GM18499 (cell line): ENCODE measurements around the gene COPS6.

ENCODE experiments used
- ATAC-seq: cut with Tn5 transposase; IDR thresholded peaks from one replicate; pipeline ENCODE4 v1.9.1; 2021; ENCODE audit warnings: moderate number of reproducible peaks; ENCODE audit not compliant: insufficient read depth, unreplicated experiment

Gene COPS6

GRCh38 chr7:100100420-100101015, 11.7 kb downstream of the COPS6 start:
- ATAC-seq: peak; percentile 37

- ATAC-seq: peak; percentile 49
Observed at GRCh38 chr7:100101016-100101862, 12.5 kb downstream of the COPS6 start, which contains the start of the genes AP4M1 and MCM7. AP4M1 (plus strand) TSS chr7:100101643; CDS start chr7:100101715, 72 bp downstream. MCM7 (minus strand) TSS chr7:100101397; CDS start chr7:100101294, 103 bp downstream.

- ATAC-seq: no peak
Observed at GRCh38 chr7:100102950-100103840, 14.4 kb downstream of the COPS6 start.

GRCh38 chr7:100105534-100105933, 16.8 kb downstream of the COPS6 start:
- ATAC-seq: no peak

- ATAC-seq: no peak
Observed at GRCh38 chr7:100106633-100107032, 17.9 kb downstream of the COPS6 start.

- no peak for ATAC-seq
Observed at GRCh38 chr7:100107125-100107737, 18.5 kb downstream of the COPS6 start.

- ATAC-seq: no peak
Observed at GRCh38 chr7:100107890-100108289, 19.1 kb downstream of the COPS6 start.

GRCh38 chr7:100109521-100110163, 20.9 kb downstream of the COPS6 start:
- ATAC-seq: no peak

- ATAC-seq: no peak
Observed at GRCh38 chr7:100111156-100111555, 22.4 kb downstream of the COPS6 start.

- ATAC-seq: no peak
Observed at GRCh38 chr7:100111914-100112313, 23.1 kb downstream of the COPS6 start.

- no peak for ATAC-seq
Observed at GRCh38 chr7:100115026-100115425, 26.3 kb downstream of the COPS6 start.

GRCh38 chr7:100118388-100119071, 29.8 kb downstream of the COPS6 start:
- no peak for ATAC-seq

- ATAC-seq: peak; percentile 72
Observed at GRCh38 chr7:100119072-100119969, 30.6 kb downstream of the COPS6 start, which contains the start of the genes CNPY4 and TAF6. CNPY4 (plus strand) TSS chr7:100119634; CDS start chr7:100119745, 111 bp downstream. TAF6 (minus strand) TSS chr7:100119358; CDS start chr7:100114209, 5,149 bp downstream.

- peak; percentile 21 for ATAC-seq
Observed at GRCh38 chr7:100119970-100120732, 31.4 kb downstream of the COPS6 start.

- ATAC-seq: no peak
Observed at GRCh38 chr7:100120733-100121036, 31.9 kb downstream of the COPS6 start.

- ATAC-seq: no peak
Observed at GRCh38 chr7:100122067-100122466, 33.3 kb downstream of the COPS6 start.

GRCh38 chr7:100122568-100122967, 33.8 kb downstream of the COPS6 start:
- ATAC-seq: no peak
